ENCODE measurements around the gene GPR25. TPM values are rescaled to one million over a fixed set of nuclear protein-coding genes. Genes with fewer than 3 reads are reported as not detected.
A peak's percentile ranks its signal among the peaks of the same experiment; 100 is the strongest.

GPR25 gene
- total and polyA plus RNA-seq, 10 of the 15 experiments (the other 5 are each of a cell fraction or from before 2014, with no cell fraction given): not detected

- Histone ChIP-seq H3K79me2 (ENCODE audit: control insufficient read depth, insufficient read depth, low read length) (no peaks in the 10 kb centered on the region), H3K27me3 (replicated peaks in 1 of 2; ENCODE audit: control insufficient read depth in 2 of 2, insufficient read depth in 2 of 2, low read length in 1 of 2) (no peaks in the 10 kb centered on the region), H3K36me3 (ENCODE audit: control insufficient read depth in 2 of 2, insufficient read depth in 2 of 2, low read length in 1 of 2) (peaks cover 0 to 16% of the 10 kb centered on the region in 2 experiments; a peak in 3 of 4 replicates), H3K4me1 (ENCODE audit: control insufficient read depth, insufficient read depth, low read length) (no peaks in the 10 kb centered on the region), H2AFZ (ENCODE audit: control insufficient read depth, low read depth, low read length) (no peak overlapping the region), H3K27ac (ENCODE audit: control insufficient read depth, insufficient read depth) (no peak overlapping the region), H3K4me2 (ENCODE audit: control insufficient read depth, insufficient read depth) (no peak overlapping the region), H3K4me3 (no peak overlapping the region), H4K20me1 (ENCODE audit: control insufficient read depth, insufficient read depth) (no peaks in the 10 kb centered on the region), H3K9ac (ENCODE audit: control insufficient read depth, insufficient read depth, low read length) (no peak overlapping the region), H3K9me3 (replicated peaks; ENCODE audit: control insufficient read depth, insufficient read depth, low read length) (no peaks in the 10 kb centered on the region)
- TSS peak; percentile 28 for BruUV-seq (replicated peaks)
- ChIA-PET SMC1A (ENCODE audit: uncharacterized antibody, unreplicated experiment) (no interaction called here), CTCF (no interaction called here), POLR2A (no interaction called here), RAD21 (ENCODE audit: unreplicated experiment) (no interaction called here)
- 63% methylated on average over 6 of the region's 6 CpGs for WGBS (ENCODE audit: insufficient coverage, insufficient replicate concordance, low lambda C conversion rate, missing lambda C conversion rate)
- in situ Hi-C loops (cut with MboI) (no loop called here), intact Hi-C loops (cut with micrococcal nuclease; ENCODE audit: unreplicated experiment) (loop anchor here (1.0 kb wide), 1 partner anchor 12 kb away; no protein-coding TSS in a partner anchor)
- FAIRE-seq (no peak), DNase-seq (ENCODE audit: low read depth, low spot score) (no peak), ATAC-seq (no peak)
- TF ChIP-seq TBL1XR1 (IDR thresholded peaks at IDR 0.05; ENCODE audit: low read depth, low read length): no peak
- no peak for TF ChIP-seq NR2C1 (IDR thresholded peaks at IDR 0.05)
- TF ChIP-seq EZH2 (IDR thresholded peaks at IDR 0.05; ENCODE audit: borderline replicate concordance, control insufficient read depth, low read depth, low read length): no peak
- TF ChIP-seq PKNOX1 (IDR thresholded peaks at IDR 0.05): no peak
- TF ChIP-seq HCFC1 (IDR thresholded peaks at IDR 0.05; ENCODE audit: low read length): no peak
- no peak for TF ChIP-seq CHD4 (IDR thresholded peaks at IDR 0.05)
- no peak for TF ChIP-seq BCL11A (IDR thresholded peaks at IDR 0.05; ENCODE audit: low read depth, low read length)
- no peak for TF ChIP-seq SRF (IDR thresholded peaks at IDR 0.05; ENCODE audit: low read depth in 2 of 2, low read length in 2 of 2)
- TF ChIP-seq HDAC2 (IDR thresholded peaks at IDR 0.05): no peak
- no peak for TF ChIP-seq RELA (IDR thresholded peaks at IDR 0.05; ENCODE audit: borderline replicate concordance, partially characterized antibody)
- TF ChIP-seq ZNF274 (IDR thresholded peaks at IDR 0.05; ENCODE audit: insufficient read depth, insufficient read length): no peak
- TF ChIP-seq, protein P1, sequence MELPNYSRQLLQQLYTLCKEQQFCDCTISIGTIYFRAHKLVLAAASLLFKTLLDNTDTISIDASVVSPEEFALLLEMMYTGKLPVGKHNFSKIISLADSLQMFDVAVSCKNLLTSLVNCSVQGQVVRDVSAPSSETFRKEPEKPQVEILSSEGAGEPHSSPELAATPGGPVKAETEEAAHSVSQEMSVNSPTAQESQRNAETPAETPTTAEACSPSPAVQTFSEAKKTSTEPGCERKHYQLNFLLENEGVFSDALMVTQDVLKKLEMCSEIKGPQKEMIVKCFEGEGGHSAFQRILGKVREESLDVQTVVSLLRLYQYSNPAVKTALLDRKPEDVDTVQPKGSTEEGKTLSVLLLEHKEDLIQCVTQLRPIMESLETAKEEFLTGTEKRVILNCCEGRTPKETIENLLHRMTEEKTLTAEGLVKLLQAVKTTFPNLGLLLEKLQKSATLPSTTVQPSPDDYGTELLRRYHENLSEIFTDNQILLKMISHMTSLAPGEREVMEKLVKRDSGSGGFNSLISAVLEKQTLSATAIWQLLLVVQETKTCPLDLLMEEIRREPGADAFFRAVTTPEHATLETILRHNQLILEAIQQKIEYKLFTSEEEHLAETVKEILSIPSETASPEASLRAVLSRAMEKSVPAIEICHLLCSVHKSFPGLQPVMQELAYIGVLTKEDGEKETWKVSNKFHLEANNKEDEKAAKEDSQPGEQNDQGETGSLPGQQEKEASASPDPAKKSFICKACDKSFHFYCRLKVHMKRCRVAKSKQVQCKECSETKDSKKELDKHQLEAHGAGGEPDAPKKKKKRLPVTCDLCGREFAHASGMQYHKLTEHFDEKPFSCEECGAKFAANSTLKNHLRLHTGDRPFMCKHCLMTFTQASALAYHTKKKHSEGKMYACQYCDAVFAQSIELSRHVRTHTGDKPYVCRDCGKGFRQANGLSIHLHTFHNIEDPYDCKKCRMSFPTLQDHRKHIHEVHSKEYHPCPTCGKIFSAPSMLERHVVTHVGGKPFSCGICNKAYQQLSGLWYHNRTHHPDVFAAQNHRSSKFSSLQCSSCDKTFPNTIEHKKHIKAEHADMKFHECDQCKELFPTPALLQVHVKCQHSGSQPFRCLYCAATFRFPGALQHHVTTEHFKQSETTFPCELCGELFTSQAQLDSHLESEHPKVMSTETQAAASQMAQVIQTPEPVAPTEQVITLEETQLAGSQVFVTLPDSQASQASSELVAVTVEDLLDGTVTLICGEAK (IDR thresholded peaks at IDR 0.05; ENCODE audit: borderline replicate concordance): no peak
- no peak for TF ChIP-seq MYC (IDR thresholded peaks at IDR 0.05; ENCODE audit: insufficient read depth, insufficient read length, insufficient replicate concordance, low read length, severe bottlenecking)
- TF ChIP-seq, protein P2, sequence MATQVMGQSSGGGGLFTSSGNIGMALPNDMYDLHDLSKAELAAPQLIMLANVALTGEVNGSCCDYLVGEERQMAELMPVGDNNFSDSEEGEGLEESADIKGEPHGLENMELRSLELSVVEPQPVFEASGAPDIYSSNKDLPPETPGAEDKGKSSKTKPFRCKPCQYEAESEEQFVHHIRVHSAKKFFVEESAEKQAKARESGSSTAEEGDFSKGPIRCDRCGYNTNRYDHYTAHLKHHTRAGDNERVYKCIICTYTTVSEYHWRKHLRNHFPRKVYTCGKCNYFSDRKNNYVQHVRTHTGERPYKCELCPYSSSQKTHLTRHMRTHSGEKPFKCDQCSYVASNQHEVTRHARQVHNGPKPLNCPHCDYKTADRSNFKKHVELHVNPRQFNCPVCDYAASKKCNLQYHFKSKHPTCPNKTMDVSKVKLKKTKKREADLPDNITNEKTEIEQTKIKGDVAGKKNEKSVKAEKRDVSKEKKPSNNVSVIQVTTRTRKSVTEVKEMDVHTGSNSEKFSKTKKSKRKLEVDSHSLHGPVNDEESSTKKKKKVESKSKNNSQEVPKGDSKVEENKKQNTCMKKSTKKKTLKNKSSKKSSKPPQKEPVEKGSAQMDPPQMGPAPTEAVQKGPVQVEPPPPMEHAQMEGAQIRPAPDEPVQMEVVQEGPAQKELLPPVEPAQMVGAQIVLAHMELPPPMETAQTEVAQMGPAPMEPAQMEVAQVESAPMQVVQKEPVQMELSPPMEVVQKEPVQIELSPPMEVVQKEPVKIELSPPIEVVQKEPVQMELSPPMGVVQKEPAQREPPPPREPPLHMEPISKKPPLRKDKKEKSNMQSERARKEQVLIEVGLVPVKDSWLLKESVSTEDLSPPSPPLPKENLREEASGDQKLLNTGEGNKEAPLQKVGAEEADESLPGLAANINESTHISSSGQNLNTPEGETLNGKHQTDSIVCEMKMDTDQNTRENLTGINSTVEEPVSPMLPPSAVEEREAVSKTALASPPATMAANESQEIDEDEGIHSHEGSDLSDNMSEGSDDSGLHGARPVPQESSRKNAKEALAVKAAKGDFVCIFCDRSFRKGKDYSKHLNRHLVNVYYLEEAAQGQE (IDR thresholded peaks at IDR 0.05; ENCODE audit: low read depth, low read length): no peak
- no peak for TF ChIP-seq KDM1A (IDR thresholded peaks at IDR 0.05; ENCODE audit: borderline replicate concordance)
- no peak for TF ChIP-seq STAT1 (conservative IDR thresholded peaks at IDR 0.05)
These were observed 23.4 kb upstream of the GPR25 start for GRCh38 chr1:200849430-200849829.
